ENCODE measurements around the gene HMGXB4. TPM values are rescaled to one million over a fixed set of nuclear protein-coding genes. Genes with fewer than 3 reads are reported as not detected.

The HMGXB4 gene
- total and polyA plus RNA-seq, 2 experiments from 2014 or later, result 34.7 to 64.9 TPM

GRCh38 chr22:35344956-35345690, 87.8 kb downstream of the HMGXB4 start:
- H3K36me3 Mint-ChIP-seq (ENCODE audit: low read depth), result peaks cover 7% of the 10 kb centered on the region; the same call in 2 of the 3 replicates
- Histone ChIP-seq H3K36me3 (ENCODE audit: insufficient read depth) (no peaks in the 10 kb centered on the region), H3K27me3 (ENCODE audit: insufficient read depth) (no peaks in the 10 kb centered on the region), H3F3A (replicated peaks; ENCODE audit: low read depth) (no peaks in the 10 kb centered on the region), H3K4me2 (no peak overlapping the region), H3K9me2 (ENCODE audit: insufficient read depth) (no peaks in the 10 kb centered on the region), H4K20me1 (replicated peaks; ENCODE audit: insufficient read depth) (no peaks in the 10 kb centered on the region), H3K4me1 (ENCODE audit: insufficient read depth) (no peaks in the 10 kb centered on the region), H3K79me2 (replicated peaks; ENCODE audit: insufficient read depth) (no peaks in the 10 kb centered on the region), H2AFZ (no peak overlapping the region), H3K27ac (ENCODE audit: low read depth) (no peak overlapping the region), H3K4me3 (no peak overlapping the region)
- no peak overlapping the region for H3K4me3 Mint-ChIP-seq
- DNase-seq (ENCODE audit: low spot score) (no peak), ATAC-seq (no peak)
- TF ChIP-seq ZNF462 (CRISPR knock-in tag; IDR thresholded peaks at IDR 0.05) (no peak), ZNF114 (CRISPR knock-in tag; IDR thresholded peaks at IDR 0.05) (no peak), ZNF331 (CRISPR knock-in tag; IDR thresholded peaks at IDR 0.05; ENCODE audit: low read depth) (no peak), EZH2 (IDR thresholded peaks at IDR 0.05; ENCODE audit: low read depth, unreplicated experiment) (no peak), CREB1 (CRISPR knock-in tag; IDR thresholded peaks at IDR 0.05; ENCODE audit: low read depth) (no peak), EZH2phosphoT487 (IDR thresholded peaks at IDR 0.05; ENCODE audit: unreplicated experiment) (no peak), REST (IDR thresholded peaks at IDR 0.05; ENCODE audit: unreplicated experiment) (no peak), ETS1 (IDR thresholded peaks at IDR 0.05) (no peak), NANOG (IDR thresholded peaks at IDR 0.05; ENCODE audit: borderline replicate concordance) (no peak), STAT1 (IDR thresholded peaks at IDR 0.05; ENCODE audit: unreplicated experiment) (no peak), JUNB (IDR thresholded peaks at IDR 0.05; ENCODE audit: unreplicated experiment) (no peak), POLR2AphosphoS5 (IDR thresholded peaks at IDR 0.05; ENCODE audit: low read depth) (no peak)
- TF ChIP-seq, protein P1, sequence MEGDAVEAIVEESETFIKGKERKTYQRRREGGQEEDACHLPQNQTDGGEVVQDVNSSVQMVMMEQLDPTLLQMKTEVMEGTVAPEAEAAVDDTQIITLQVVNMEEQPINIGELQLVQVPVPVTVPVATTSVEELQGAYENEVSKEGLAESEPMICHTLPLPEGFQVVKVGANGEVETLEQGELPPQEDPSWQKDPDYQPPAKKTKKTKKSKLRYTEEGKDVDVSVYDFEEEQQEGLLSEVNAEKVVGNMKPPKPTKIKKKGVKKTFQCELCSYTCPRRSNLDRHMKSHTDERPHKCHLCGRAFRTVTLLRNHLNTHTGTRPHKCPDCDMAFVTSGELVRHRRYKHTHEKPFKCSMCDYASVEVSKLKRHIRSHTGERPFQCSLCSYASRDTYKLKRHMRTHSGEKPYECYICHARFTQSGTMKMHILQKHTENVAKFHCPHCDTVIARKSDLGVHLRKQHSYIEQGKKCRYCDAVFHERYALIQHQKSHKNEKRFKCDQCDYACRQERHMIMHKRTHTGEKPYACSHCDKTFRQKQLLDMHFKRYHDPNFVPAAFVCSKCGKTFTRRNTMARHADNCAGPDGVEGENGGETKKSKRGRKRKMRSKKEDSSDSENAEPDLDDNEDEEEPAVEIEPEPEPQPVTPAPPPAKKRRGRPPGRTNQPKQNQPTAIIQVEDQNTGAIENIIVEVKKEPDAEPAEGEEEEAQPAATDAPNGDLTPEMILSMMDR (conservative IDR thresholded peaks at IDR 0.05; ENCODE audit: low read depth in 2 of 2), result no peak
- peaks cover 3% of the 10 kb centered on the region; the same call in 2 of the 3 replicates for H3K4me1 Mint-ChIP-seq
- H3K27me3 Mint-ChIP-seq (ENCODE audit: insufficient read depth, low read depth, poor library complexity), result peaks cover 1% of the 10 kb centered on the region
- H3K27ac Mint-ChIP-seq, result no peak overlapping the region
- H3K9me3 Mint-ChIP-seq, result no peaks in the 10 kb centered on the region
